ENCODE data around the gene TRIM27. TPM values are rescaled to one million over a fixed set of nuclear protein-coding genes. Genes with fewer than 3 reads are reported as not detected.
A peak's percentile ranks its signal among the peaks of the same experiment; 100 is the strongest.

TRIM27 gene
- total and polyA plus RNA-seq, 7 donors, result 19.2 to 40.0 (median 34.7) TPM

DNA sequence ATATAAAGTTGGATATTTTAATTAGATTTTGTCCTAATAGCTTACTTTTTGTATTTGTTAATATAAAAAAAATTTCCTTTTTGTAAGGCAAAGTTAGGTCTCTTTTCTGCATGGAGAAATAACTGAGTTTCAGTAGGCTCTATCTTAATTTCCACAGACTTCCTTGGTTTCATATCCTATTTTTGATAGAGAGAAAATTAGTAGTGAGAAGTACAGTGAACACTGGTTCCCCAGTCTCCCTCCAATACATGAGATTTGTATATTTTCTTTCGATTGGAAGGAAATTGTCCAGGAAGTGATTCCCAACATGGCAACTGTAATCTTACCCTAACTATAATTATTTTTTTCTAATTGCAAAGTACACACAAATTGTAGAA is 26.4 kb downstream of the TRIM27 start:
- no peaks in the 10 kb centered on the region for H3K9me3 ChIP-seq
- DNase-seq, result no peak
- no peaks in the 10 kb centered on the region for H3K27me3 ChIP-seq
- H3K4me1 ChIP-seq, result peaks cover 0 to 16% (median 7%) of the 10 kb centered on the region in 4 donors
- intact Hi-C loops (cut with DNase I), result loop anchor here (1.0 to 10.0 kb wide), 3 partner anchors 26 to 1763 kb away; partner anchors contain the start of gene TRIM27
- peaks cover 0 to 18% (median 0%) of the 10 kb centered on the region in 4 donors for H3K36me3 ChIP-seq
- 2% methylated on average over 1 of the region's 1 CpG for WGBS, 2 donors
- H3K27ac ChIP-seq, result peak overlapping the region; percentile 96 to 99 (median 97)
- TF ChIP-seq EP300 (IDR thresholded peaks at IDR 0.05), result no peak
- TF ChIP-seq POLR2A (IDR thresholded peaks at IDR 0.05), result no peak
- TF ChIP-seq, protein P1, sequence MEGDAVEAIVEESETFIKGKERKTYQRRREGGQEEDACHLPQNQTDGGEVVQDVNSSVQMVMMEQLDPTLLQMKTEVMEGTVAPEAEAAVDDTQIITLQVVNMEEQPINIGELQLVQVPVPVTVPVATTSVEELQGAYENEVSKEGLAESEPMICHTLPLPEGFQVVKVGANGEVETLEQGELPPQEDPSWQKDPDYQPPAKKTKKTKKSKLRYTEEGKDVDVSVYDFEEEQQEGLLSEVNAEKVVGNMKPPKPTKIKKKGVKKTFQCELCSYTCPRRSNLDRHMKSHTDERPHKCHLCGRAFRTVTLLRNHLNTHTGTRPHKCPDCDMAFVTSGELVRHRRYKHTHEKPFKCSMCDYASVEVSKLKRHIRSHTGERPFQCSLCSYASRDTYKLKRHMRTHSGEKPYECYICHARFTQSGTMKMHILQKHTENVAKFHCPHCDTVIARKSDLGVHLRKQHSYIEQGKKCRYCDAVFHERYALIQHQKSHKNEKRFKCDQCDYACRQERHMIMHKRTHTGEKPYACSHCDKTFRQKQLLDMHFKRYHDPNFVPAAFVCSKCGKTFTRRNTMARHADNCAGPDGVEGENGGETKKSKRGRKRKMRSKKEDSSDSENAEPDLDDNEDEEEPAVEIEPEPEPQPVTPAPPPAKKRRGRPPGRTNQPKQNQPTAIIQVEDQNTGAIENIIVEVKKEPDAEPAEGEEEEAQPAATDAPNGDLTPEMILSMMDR (IDR thresholded peaks at IDR 0.05), result peak in 1 of 4 experiments; percentile 5
- peak overlapping the region; percentile 58 to 76 (median 70) for H3K4me3 ChIP-seq

DNA sequence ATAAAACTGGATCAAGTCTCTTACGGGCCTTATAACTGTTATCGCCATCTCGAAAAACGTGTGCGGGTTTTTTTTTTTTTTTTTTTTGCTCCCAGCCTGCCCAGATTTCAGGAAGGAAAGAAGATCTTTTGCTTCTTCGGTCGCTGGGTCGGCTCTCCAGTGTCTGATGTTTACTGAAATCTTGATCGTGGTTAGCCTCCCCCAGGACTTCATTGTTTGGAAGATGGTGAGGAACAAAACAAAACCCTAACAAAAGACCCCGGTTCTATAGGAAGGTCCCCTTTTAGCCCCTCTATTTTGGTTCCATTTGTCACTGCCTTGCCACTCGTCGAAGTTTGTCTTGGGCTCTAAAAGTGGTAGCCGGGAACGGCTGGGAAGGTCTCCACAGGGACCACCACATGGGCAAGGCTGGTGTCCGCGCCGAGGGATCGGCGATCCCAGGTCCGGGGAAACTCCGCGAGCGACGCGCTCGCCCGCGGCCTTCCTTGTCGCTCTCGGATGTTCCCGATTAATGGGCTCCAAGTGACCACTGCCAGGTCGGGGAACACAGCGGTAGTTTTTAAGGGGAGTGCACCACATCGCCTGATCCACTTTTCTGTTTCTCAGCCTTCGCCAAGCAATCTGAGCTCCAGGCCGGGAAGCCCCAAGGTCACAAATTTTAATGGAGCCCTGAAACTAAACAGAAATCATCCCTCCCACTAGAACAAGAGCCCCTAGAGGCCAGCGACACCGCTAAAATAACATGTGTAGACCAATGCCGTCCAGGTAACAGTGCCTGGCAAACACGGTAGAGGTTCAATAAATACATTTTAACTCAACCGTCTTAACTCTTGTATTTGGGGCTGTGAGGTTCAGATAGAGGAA is 27.0 kb downstream of the TRIM27 start:
- no peaks in the 10 kb centered on the region for H3K27me3 ChIP-seq
- peaks cover 0 to 15% (median 0%) of the 10 kb centered on the region in 4 donors for H3K36me3 ChIP-seq
- intact Hi-C loops (cut with DNase I), result loop anchor here (1.0 to 10.0 kb wide), 5 partner anchors 27 to 1762 kb away; partner anchors contain the start of gene TRIM27
- WGBS, 2 donors, result 0% methylated on average over 41 of the region's 41 CpGs
- peak; percentile 81 for DNase-seq
- H3K9me3 ChIP-seq, result no peaks in the 10 kb centered on the region
- H3K4me1 ChIP-seq, result peaks cover 0 to 16% (median 7%) of the 10 kb centered on the region in 4 donors
- peak overlapping the region; percentile 96 to 99 (median 97) for H3K27ac ChIP-seq
- TF ChIP-seq, protein P1 (IDR thresholded peaks at IDR 0.05), result peak in 3 of 4 experiments; percentile 7 to 53 (median 30)
- TF ChIP-seq POLR2A (IDR thresholded peaks at IDR 0.05) (no peak), POLR2AphosphoS5 (IDR thresholded peaks at IDR 0.05) (peak in 2 of 4 donors; percentile 3 to 57), EP300 (IDR thresholded peaks at IDR 0.05) (no peak)
- H3K4me3 ChIP-seq, result peak overlapping the region; percentile 58 to 76 (median 70)

DNA sequence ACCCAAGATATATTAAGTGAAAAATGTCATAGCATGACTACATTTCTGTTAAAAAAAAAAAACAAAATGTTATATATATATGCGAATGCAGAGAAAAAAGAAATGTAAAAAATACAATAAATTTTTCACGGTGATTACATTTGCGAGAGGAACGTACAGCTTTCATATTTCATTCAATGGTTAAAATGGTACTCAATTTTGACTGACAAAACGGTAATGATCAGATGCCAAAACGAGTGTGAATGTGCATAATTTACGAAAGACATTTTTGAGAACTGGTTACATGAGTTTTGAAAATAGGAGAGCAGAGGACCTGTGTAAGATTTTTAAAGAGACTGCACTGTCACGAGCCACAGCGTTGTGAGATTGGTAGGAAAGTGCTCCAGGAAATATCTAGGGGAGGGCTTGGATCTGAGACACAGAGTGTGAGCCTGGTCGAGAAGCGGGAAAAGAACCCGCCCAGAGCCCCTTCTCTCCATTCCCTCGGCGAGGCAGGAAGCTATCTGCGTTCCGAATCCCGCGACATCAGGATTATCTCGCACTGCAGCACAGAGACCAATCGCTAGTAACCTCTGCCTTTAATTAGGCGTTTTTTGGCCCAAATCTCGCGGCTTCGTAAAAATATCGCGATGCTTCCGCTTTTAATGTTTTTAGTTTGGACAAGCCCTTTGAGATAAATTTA is 28.5 kb downstream of the TRIM27 start:
- TF ChIP-seq, protein P1 (IDR thresholded peaks at IDR 0.05), result no peak
- TF ChIP-seq EP300 (IDR thresholded peaks at IDR 0.05) (no peak), POLR2AphosphoS5 (IDR thresholded peaks at IDR 0.05) (peak; percentile 72 to 91 (median 82)), POLR2A (IDR thresholded peaks at IDR 0.05) (peak; percentile 38 to 64)
- intact Hi-C loops (cut with DNase I), result loop anchor here (1.0 to 10.0 kb wide), 2 partner anchors 31 to 1760 kb away; a partner anchor contains a TSS
- H3K27ac ChIP-seq, result peak overlapping the region; percentile 96 to 99 (median 97)
- no peaks in the 10 kb centered on the region for H3K36me3 ChIP-seq
- peak; percentile 97 for DNase-seq
- H3K4me3 ChIP-seq, result peak overlapping the region; percentile 58 to 76 (median 70)
- H3K4me1 ChIP-seq, result peaks cover 0 to 16% (median 7%) of the 10 kb centered on the region in 4 donors
- no peaks in the 10 kb centered on the region for H3K9me3 ChIP-seq
- WGBS, 2 donors, result 7 to 10% methylated on average over 27 of the region's 27 CpGs
- H3K27me3 ChIP-seq, result no peaks in the 10 kb centered on the region

DNA sequence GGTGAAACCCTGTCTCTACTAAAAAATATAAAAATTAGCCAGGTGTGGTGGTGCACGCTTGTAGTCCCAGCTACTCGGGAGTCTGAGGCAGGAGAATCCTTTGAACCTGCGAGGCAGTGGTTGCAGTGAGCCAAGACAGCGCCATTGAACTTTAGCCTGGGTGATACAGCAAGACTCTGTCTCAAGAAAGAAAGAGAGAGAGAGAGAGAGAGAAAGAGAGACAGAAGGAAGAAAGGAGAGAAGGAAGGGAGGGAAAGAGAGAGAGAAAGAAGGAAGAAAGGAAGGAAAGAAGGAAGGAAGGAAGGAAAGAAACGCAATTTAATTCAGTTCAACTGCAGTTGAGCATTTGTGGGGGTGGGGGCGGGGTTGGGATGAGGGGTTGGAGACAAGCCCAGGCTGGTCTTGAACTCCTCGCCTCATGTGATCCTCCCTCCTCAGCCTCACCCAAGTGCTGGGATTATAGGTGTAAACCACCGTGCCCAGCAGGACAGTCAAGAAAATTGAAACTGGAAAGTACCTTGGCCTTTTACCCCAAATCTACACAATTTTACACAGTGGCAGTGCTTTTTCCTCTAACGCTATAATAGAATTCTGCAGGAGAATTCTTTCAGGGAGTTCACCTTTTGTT is 30.5 kb downstream of the TRIM27 start:
- H3K27ac ChIP-seq, result no peak overlapping the region
- H3K27me3 ChIP-seq, result no peaks in the 10 kb centered on the region
- intact Hi-C loops (cut with DNase I), result loop anchor here (10.0 kb wide), 1 partner anchor 1758 kb away; a partner anchor contains a TSS
- H3K4me1 ChIP-seq, result peaks cover 0 to 15% (median 7%) of the 10 kb centered on the region in 4 donors
- WGBS, 2 donors, result 59 to 82% methylated on average over 9 of the region's 9 CpGs
- no peaks in the 10 kb centered on the region for H3K9me3 ChIP-seq
- no peaks in the 10 kb centered on the region for H3K36me3 ChIP-seq
- peak; percentile 30 for DNase-seq
- no peak overlapping the region for H3K4me3 ChIP-seq
- TF ChIP-seq POLR2A (IDR thresholded peaks at IDR 0.05), result no peak
- no peak for TF ChIP-seq EP300 (IDR thresholded peaks at IDR 0.05)
- TF ChIP-seq, protein P1 (IDR thresholded peaks at IDR 0.05), result no peak
- TF ChIP-seq POLR2AphosphoS5 (IDR thresholded peaks at IDR 0.05), result no peak
